Measurements from ENCODE around the gene PLA2R1.
"Not testable (repeated sequence)": the region's sequence is repeated elsewhere in the genome, so short reads cannot be mapped to it uniquely, and the experiment has no call there.

DNA sequence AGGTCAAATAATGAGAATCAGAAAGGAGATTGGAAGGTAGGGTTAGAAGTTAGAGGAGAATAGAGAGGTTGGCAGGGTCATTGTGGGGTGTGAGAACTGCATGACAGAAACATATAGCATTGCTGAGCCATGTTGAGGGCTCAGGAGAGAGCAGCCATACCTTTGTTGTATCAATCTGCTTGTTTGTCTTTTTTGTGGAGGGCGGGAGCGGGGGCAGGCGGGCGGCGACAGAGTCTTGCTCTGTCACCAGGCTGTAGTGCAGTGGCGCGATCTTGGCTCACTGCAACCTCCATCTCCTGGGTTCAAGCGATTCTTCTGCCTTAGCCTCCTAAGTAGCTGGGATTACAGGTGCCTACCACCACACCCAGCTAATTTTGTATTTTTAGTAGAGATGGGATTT is 23.8 kb downstream of the PLA2R1 start:
- TF ChIP-seq, protein P1, sequence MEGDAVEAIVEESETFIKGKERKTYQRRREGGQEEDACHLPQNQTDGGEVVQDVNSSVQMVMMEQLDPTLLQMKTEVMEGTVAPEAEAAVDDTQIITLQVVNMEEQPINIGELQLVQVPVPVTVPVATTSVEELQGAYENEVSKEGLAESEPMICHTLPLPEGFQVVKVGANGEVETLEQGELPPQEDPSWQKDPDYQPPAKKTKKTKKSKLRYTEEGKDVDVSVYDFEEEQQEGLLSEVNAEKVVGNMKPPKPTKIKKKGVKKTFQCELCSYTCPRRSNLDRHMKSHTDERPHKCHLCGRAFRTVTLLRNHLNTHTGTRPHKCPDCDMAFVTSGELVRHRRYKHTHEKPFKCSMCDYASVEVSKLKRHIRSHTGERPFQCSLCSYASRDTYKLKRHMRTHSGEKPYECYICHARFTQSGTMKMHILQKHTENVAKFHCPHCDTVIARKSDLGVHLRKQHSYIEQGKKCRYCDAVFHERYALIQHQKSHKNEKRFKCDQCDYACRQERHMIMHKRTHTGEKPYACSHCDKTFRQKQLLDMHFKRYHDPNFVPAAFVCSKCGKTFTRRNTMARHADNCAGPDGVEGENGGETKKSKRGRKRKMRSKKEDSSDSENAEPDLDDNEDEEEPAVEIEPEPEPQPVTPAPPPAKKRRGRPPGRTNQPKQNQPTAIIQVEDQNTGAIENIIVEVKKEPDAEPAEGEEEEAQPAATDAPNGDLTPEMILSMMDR (IDR thresholded peaks at IDR 0.05; ENCODE audit: low read depth, low read length, poor library complexity, severe bottlenecking), result not testable (repeated sequence)
- not testable (repeated sequence) for TF ChIP-seq EZH2phosphoT487 (IDR thresholded peaks at IDR 0.05; ENCODE audit: borderline replicate concordance, low read length)
